Measurements from ENCODE around the gene TRAF6.

The TRAF6 gene

GRCh38 chr11:36446135-36446534, 63.9 kb downstream of the TRAF6 start:
- no peak overlapping the region for H3K4me3 ChIP-seq (ENCODE audit: low read length)

GRCh38 chr11:36443661-36444060, 66.4 kb downstream of the TRAF6 start:
- no peak overlapping the region for H3K4me3 ChIP-seq (ENCODE audit: low read length)
- DNase-seq (ENCODE audit: low read depth), result no peak
- no peak for TF ChIP-seq CTCF (conservative IDR thresholded peaks at IDR 0.05; ENCODE audit: low read length)

More at GRCh38 chr11:36446135-36446534, 63.9 kb downstream of the TRAF6 start:
- no peak for TF ChIP-seq CTCF (conservative IDR thresholded peaks at IDR 0.05; ENCODE audit: low read length)
- DNase-seq (ENCODE audit: low read depth), result no peak

- H3K4me3 ChIP-seq (ENCODE audit: low read length), result no peak overlapping the region
- no peak for DNase-seq (ENCODE audit: low read depth)
- TF ChIP-seq CTCF (conservative IDR thresholded peaks at IDR 0.05; ENCODE audit: low read length), result no peak
Observed at GRCh38 chr11:36441610-36442208, 68.4 kb downstream of the TRAF6 start.

- no peak for DNase-seq (ENCODE audit: low read depth)
- no peak for TF ChIP-seq CTCF (conservative IDR thresholded peaks at IDR 0.05; ENCODE audit: low read length)
Observed at GRCh38 chr11:36438126-36438525, 71.9 kb downstream of the TRAF6 start.

GRCh38 chr11:36437413-36437812, 72.7 kb downstream of the TRAF6 start:
- no peak for DNase-seq (ENCODE audit: low read depth)
- TF ChIP-seq CTCF (conservative IDR thresholded peaks at IDR 0.05; ENCODE audit: low read length), result no peak
- no peak overlapping the region for H3K4me3 ChIP-seq (ENCODE audit: low read length)

More at GRCh38 chr11:36438126-36438525, 71.9 kb downstream of the TRAF6 start:
- H3K4me3 ChIP-seq (ENCODE audit: low read length), result no peak overlapping the region
